GM21423 (cell line): ENCODE measurements around the gene CISTR.

Experiments used
- ATAC-seq: cut with Tn5 transposase; IDR thresholded peaks from one replicate; pipeline ENCODE4 v1.9.1; 2021; ENCODE audit warnings: mild to moderate bottlenecking, moderate library complexity; ENCODE audit not compliant: unreplicated experiment

The CISTR gene

GRCh38 chr12:53744130-53744441, 7.7 kb downstream of the CISTR start:
- no peak for ATAC-seq

GRCh38 chr12:53743266-53744129, 8.3 kb downstream of the CISTR start:
- no peak for ATAC-seq

DNA sequence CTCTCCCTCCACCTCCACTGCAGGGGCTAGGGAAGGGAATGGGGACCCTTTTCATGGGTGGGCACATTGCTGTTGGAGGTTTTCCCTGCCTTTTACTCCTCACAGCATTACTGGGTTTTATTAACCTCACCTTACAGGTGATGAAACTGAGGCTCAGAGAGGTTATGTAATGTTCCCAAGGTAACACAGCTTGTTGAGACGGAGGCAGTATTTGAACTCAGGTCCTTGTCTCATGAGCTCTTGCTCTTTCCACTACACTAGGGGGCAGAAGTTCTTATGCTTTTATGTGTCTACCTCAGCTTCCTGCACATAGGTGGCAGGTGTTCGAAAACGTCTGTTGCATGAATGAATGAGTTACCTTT, 11.7 kb downstream of the CISTR start:
- no peak for ATAC-seq

DNA sequence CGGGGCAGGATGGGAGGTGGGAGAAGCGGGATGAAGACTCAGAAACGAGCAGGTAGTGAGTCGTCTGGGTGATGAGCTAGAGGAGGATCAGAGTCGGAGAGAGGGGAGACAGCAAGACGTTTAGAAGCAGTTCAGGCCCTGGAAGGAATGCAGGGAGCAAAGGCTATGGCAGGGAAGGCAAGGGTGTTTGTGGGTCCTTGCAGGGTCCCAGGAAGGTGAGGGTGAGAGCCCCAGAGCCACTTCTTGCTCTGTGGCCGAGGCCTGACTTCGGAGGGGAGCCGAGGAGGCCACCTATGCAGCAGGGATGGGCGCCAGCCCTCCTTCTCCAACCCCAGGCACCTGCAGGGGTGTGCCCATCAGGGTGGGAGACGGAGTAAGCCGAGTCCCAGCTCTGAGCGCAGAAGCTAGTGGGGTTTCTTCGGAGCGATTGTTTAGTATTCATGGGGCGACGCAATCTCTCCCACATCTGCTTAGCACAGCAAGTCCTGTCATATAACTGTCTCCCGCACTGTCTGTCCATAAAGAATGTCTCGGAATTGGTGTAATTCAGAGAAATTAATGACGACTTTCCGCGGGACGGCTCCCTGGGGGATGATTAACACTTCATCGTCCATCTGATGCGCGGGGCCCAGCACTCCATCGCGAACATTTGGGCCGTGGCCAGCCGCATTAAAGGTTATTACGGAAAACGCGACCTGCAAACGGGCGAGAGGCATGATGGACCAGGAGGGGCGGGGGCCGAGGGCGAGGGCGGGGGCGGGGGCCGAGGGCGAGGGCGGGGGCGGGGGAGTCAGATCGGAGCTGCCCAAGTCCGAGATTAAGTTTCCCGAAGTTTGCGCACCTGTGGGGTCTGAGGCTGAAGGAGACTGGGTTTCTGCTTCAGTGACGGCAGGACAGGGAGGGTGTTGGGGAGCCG, 12.3 kb downstream of the CISTR start:
- ATAC-seq: no peak

DNA sequence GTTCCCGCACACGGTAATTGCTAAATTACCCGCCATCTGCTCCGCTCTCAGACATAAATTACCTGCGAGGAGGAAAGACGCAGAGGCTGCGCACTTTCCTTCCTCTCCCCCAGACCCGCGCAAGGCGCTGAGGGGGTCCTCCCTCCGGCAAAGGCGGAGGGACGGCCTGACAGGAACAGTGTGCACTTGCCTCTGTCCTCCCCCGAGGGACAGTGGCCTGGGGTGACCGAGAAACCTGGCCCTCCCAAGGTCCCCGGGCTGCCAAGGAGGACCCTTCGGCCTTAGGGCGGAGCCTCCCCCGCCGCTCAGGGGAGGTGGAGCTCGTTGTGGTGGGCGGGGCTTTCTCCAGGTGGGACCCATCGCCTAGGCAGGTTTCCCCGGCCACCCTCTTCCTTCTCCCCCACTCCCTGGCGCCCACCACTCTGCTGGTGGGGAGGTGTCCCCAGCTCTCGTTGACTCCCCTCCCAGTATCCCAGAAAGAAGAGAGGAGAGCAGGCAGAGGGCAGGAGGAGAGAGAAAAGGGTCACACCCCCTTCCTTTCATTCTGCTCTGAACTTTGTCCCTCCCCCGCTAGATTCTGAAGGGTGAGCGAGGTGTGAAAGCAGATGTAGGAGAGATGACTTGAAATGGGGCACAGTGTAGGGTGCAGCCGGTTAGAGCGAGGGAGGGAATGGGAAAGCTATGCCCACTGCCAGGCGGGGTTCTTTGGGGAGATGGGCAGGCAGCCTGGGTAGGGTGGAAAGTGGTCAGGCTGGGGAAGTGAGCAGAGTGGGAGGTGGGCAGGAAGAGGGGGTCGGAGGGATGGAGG, 13.2 kb downstream of the CISTR start:
- no peak for ATAC-seq

- ATAC-seq: no peak
Measured at GRCh38 chr12:53737951-53738405, 13.8 kb downstream of the CISTR start.

- ATAC-seq: no peak
Measured at GRCh38 chr12:53737093-53737808, 14.5 kb downstream of the CISTR start.

DNA sequence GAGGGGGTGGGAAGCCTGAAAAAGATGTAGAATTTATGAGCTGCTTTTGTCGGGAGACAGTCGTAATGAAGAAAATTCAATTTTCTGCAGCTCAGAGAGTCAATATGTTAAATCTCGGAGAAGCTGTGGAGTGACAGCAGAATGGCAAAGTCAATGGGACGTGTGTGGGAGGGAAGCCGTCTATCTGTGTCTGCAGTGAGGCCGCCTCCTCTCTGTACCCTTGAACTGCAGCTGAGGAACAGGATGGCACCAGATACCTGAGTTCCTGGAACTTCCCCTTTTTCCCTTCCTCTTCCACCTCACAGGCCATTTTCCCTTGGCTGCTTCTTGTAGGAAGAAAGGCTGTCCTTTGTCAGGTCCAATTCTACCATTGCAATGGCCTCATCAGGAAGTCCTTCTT, 15.2 kb downstream of the CISTR start:
- ATAC-seq: no peak

GRCh38 chr12:53735556-53735955, 16.2 kb downstream of the CISTR start:
- no peak for ATAC-seq

- no peak for ATAC-seq
Measured at GRCh38 chr12:53734425-53734824, 17.4 kb downstream of the CISTR start.

- ATAC-seq: no peak
Measured at GRCh38 chr12:53733807-53734200, 18.0 kb downstream of the CISTR start.

DNA sequence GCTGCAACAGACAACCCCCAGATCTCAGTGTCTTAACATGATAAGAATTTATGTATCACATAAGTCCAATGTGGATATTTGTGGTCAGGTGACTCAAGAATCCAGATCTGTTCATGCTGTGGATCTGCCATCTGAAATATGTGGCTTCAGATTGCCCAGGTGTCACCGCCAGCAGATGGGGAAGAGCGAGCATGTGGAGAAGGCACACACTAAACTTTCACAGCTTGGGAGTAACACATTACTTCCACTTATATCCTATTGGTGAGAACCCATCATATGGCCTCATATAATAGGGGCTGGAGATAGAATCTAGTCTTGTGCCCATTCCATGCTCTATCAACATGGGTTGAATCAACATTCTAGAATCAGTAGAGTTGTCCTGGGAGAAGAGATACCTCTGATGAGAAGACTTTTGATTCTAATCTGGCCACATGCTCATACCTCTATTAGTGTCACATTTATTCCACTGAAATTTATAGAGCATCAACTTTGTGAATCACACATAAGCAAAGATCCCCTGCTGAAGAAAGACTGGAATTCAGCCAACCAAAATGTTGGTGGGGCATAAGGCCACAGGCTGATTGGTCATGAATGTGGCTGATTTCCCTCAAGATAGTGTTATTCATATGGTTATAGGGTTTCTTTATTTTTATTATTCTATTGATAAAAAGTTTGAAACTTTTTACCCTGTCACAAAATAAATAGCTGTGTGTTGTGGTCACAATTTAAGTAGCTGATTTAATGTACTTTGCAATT, 18.6 kb downstream of the CISTR start:
- no peak for ATAC-seq

- no peak for ATAC-seq
Measured at GRCh38 chr12:53729644-53730043, 22.1 kb downstream of the CISTR start.

- ATAC-seq: no peak
Measured at GRCh38 chr12:53728206-53728605, 23.6 kb downstream of the CISTR start.

- peak; percentile 99 for ATAC-seq
Measured at GRCh38 chr12:53727310-53728041, 24.3 kb downstream of the CISTR start, which contains the start of gene CALCOCO1. TSS of gene CALCOCO1 (minus strand) at chr12:53727452. CDS start at chr12:53725242, 2,210 bp downstream.

- ATAC-seq: no peak
Measured at GRCh38 chr12:53726946-53727309, 24.9 kb downstream of the CISTR start.

DNA sequence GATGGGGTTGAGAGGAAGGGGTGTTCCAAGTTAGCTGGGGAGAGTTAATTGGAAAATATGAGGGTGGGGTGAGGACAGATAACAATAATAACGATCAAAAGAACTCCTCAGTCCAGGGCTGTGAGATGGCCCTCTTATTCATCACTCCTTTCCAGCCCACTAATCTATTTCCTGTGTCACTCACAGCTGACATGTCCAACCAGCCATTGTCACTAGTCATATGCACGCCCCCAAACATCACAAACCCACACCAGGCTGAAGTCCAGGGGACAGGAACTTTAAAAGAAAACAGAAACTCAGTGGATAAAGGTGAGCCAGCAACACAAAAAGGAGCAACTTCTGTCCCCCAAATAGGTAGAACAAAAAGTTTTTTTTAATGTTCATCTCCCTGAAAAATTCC, 25.4 kb downstream of the CISTR start:
- ATAC-seq: no peak

GRCh38 chr12:53725824-53726223, 26.0 kb downstream of the CISTR start:
- ATAC-seq: no peak

DNA sequence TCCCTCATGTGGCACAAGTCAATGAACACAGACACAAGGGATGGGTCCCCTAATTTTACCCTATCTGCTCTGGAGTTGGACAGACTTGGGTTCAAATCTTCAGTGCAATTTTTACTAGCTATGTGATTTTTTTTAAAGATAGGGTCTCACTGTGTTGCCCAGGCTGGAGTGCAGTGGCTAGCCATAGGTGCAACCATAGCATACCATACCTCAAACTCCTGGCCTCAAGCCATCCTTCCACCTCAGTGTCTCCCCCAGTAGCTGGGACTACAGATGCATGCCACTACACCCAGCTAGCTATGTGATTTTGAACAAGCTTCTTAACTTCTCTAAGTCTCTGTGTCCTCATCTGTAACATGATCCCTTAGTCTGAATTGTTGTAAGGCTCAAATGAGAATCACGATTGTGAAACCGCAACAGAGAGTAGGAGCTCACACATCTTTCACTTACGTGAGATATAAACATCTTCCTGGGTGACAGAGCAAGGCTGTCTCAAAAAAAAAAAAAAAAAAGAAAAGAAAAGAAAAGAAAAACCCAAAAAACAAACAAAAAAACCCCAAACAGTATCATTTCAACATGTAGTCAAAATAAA, 29.2 kb downstream of the CISTR start:
- ATAC-seq: no peak
